Testis (tissue), 3 donors: ENCODE results near the gene CASTOR1. TPM values are rescaled to one million over a fixed set of nuclear protein-coding genes. Genes with fewer than 3 reads are reported as not detected.

ENCODE experiments used
- DNase-seq: peaks from one replicate; pipeline ENCODE4 v3.0.0-alpha.2; 2019
- H3K27ac ChIP-seq, 2 donors: fragments of 200-600 bp; sonication (generic); one replicate each; pipeline ENCODE4 v1.5.1; 2019
- H3K27me3 ChIP-seq: fragments of 200-600 bp; sonication (generic); one replicate; pipeline ENCODE4 v1.5.1; 2019
- H3K36me3 ChIP-seq: fragments of 200-600 bp; sonication (generic); one replicate; pipeline ENCODE4 v1.5.1; 2017; ENCODE audit warnings: low read depth; ENCODE audit errors: missing control alignments
- H3K4me1 ChIP-seq: fragments of 200-600 bp; sonication (generic); one replicate; pipeline ENCODE4 v1.5.1; 2019
- H3K4me3 ChIP-seq, 2 donors: fragments of 200-600 bp; sonication (generic); one replicate each; pipeline ENCODE4 v1.5.1; 2017 to 2019
- H3K9me3 ChIP-seq: fragments of 200-600 bp; sonication (generic); one replicate; pipeline ENCODE4 v1.5.1; 2017
- POLR2A ChIP-seq: fragments of 450-650 bp; IDR thresholded peaks from one replicate; pipeline ENCODE4 v1.6.1; 2017; ENCODE audit warnings: antibody characterized with exemption, mild to moderate bottlenecking, moderate library complexity
- WGBS, 2 donors: methylation state at CpG; one replicate each; pipeline ENCODE4 v1.1.5; 2018; 5-methylcytosine and 5-hydroxymethylcytosine counted together
- intact Hi-C: fragments of 100-400 bp; cut with DNase I; formaldehyde crosslinking; loops from one replicate; pipeline ENCODE4 v1.15.1; 2023; ENCODE audit warnings: low total_unique reads
- polyA plus RNA-seq: library from polyadenylated mRNA; stranded (reverse); fragments of 350-450 nt; fragmentation: Illumina TruSeq; extraction: RNeasy Lipid Tissue Mini Kit (QIAGEN cat#74804); gene quantifications from one replicate; pipeline ENCODE4 v1.2.3, GENCODE V29; 2014; ENCODE audit warnings: low read depth, low replicate concordance; ENCODE audit not compliant: insufficient read depth
- total RNA-seq, 2 donors: library from RNA; depleted of rRNA; stranded (reverse); fragments of >200 nt; gene quantifications; one replicate each; pipeline ENCODE4 v1.2.3, GENCODE V29; 2016
- TF ChIP-seq, protein P1 (sequence below), 3 experiments: fragments of 450-650 bp in 2 of 3; fragments of 200-600 bp in 1 of 3; sonication (generic) in 1 of 3; IDR thresholded peaks; one replicate each; pipeline ENCODE4 v1.5.1; 2016 to 2019; ENCODE audit warnings: antibody characterized with exemption in 3 of 3, mild to moderate bottlenecking in 2 of 3, moderate library complexity in 1 of 3

CASTOR1 gene
- total and polyA plus RNA-seq, 3 donors from 2014 or later, result 32.8 to 71.4 (median 36.7) TPM

GRCh38 chr22:30236875-30237274 lies 52.4 kb downstream of the CASTOR1 start:
- no peak for TF ChIP-seq POLR2A
- TF ChIP-seq, protein P1, sequence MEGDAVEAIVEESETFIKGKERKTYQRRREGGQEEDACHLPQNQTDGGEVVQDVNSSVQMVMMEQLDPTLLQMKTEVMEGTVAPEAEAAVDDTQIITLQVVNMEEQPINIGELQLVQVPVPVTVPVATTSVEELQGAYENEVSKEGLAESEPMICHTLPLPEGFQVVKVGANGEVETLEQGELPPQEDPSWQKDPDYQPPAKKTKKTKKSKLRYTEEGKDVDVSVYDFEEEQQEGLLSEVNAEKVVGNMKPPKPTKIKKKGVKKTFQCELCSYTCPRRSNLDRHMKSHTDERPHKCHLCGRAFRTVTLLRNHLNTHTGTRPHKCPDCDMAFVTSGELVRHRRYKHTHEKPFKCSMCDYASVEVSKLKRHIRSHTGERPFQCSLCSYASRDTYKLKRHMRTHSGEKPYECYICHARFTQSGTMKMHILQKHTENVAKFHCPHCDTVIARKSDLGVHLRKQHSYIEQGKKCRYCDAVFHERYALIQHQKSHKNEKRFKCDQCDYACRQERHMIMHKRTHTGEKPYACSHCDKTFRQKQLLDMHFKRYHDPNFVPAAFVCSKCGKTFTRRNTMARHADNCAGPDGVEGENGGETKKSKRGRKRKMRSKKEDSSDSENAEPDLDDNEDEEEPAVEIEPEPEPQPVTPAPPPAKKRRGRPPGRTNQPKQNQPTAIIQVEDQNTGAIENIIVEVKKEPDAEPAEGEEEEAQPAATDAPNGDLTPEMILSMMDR (IDR thresholded peaks at IDR 0.05), result no peak
- H3K9me3 ChIP-seq, result no peaks in the 10 kb centered on the region
- peaks cover 31% of the 10 kb centered on the region for H3K4me1 ChIP-seq
- H3K4me3 ChIP-seq, result no peak overlapping the region
- no peak overlapping the region for H3K27ac ChIP-seq
- no peaks in the 10 kb centered on the region for H3K36me3 ChIP-seq
- no peaks in the 10 kb centered on the region for H3K27me3 ChIP-seq
- intact Hi-C loops, result no loop called here
- 96 to 99% methylated on average over 5 of the region's 5 CpGs for WGBS, 2 donors
- DNase-seq, result no peak

- Histone ChIP-seq H3K27me3 (no peaks in the 10 kb centered on the region), H3K27ac (no peak overlapping the region), H3K4me1 (peaks cover 31% of the 10 kb centered on the region), H3K36me3 (no peaks in the 10 kb centered on the region), H3K4me3 (no peak overlapping the region), H3K9me3 (no peaks in the 10 kb centered on the region)
- WGBS, 2 donors, result 39 to 48% methylated on average over 10 of the region's 10 CpGs
- DNase-seq, result no peak
- no peak for TF ChIP-seq POLR2A
- TF ChIP-seq, protein P1 (IDR thresholded peaks at IDR 0.05), result no peak
- intact Hi-C loops, result no loop called here
These were observed 53.6 kb downstream of the CASTOR1 start for GRCh38 chr22:30235687-30236170.

Other genes starting within 250 kb of the CASTOR1 start
- 10 to 100 TPM; 14.7 to 24.2 TPM for gene HORMAD2, start 209.0 kb downstream of the CASTOR1 start, total RNA-seq
- 45.2 TPM for gene HORMAD2, start 209.0 kb downstream of the CASTOR1 start, polyA plus RNA-seq
- gene LIF, start 42.7 kb downstream of the CASTOR1 start, total RNA-seq, result 1 to 10 TPM in 1 of 2 donors, under 1 TPM in 1; 0.08 to 1.4 TPM
- gene LIF, start 42.7 kb downstream of the CASTOR1 start, polyA plus RNA-seq, result 1.4 TPM
- gene OSM, start 22.7 kb downstream of the CASTOR1 start, total RNA-seq, result 1 to 10 TPM in 1 of 2 donors, not detected in 1; 1.6 TPM
- 0.69 TPM for gene OSM, start 22.7 kb downstream of the CASTOR1 start, polyA plus RNA-seq
- gene TBC1D10A, start 37.4 kb upstream of the CASTOR1 start, total RNA-seq, result 10 to 100 TPM; 48.4 to 79.1 TPM
- 51.0 TPM for gene TBC1D10A, start 37.4 kb upstream of the CASTOR1 start, polyA plus RNA-seq
- 100 to 1,000 TPM; 159 to 174 TPM for gene SF3A1, start 67.4 kb upstream of the CASTOR1 start, total RNA-seq
- gene SF3A1, start 67.4 kb upstream of the CASTOR1 start, polyA plus RNA-seq, result 272 TPM
- 10 to 100 TPM; 70.1 to 81.9 TPM for gene CCDC157, start 67.5 kb upstream of the CASTOR1 start, total RNA-seq
- gene CCDC157, start 67.5 kb upstream of the CASTOR1 start, polyA plus RNA-seq, result 69.2 TPM
- gene RNF215, start 97.9 kb upstream of the CASTOR1 start, total RNA-seq, result 10 to 100 TPM; 20.9 to 24.6 TPM
- gene RNF215, start 97.9 kb upstream of the CASTOR1 start, polyA plus RNA-seq, result 18.2 TPM
- gene SEC14L2, start 107.5 kb upstream of the CASTOR1 start, total RNA-seq, result 1 to 10 TPM; 2.2 to 3.5 TPM
- 4.7 TPM for gene SEC14L2, start 107.5 kb upstream of the CASTOR1 start, polyA plus RNA-seq
- gene MTFP1, start 136.3 kb upstream of the CASTOR1 start, total RNA-seq, result 10 to 100 TPM in 1 of 2 donors, 1 to 10 TPM in 1; 9.3 to 13.2 TPM
- gene MTFP1, start 136.3 kb upstream of the CASTOR1 start, polyA plus RNA-seq, result 5.7 TPM
- under 1 TPM; 0.24 to 0.25 TPM for gene SEC14L3, start 182.5 kb upstream of the CASTOR1 start, total RNA-seq
- 0.28 TPM for gene SEC14L3, start 182.5 kb upstream of the CASTOR1 start, polyA plus RNA-seq
- gene SEC14L4, start 216.2 kb upstream of the CASTOR1 start, total RNA-seq, result 10 to 100 TPM; 27.6 to 28.8 TPM
- 11.5 TPM for gene SEC14L4, start 216.2 kb upstream of the CASTOR1 start, polyA plus RNA-seq